ENCODE data around the gene KRTAP10-5. TPM values are rescaled to one million over a fixed set of nuclear protein-coding genes. Genes with fewer than 3 reads are reported as not detected.

The KRTAP10-5 gene
- total RNA-seq, 1 donor from 2014 or later, result not detected

GRCh38 chr21:44626673-44627143, 46.3 kb upstream of the KRTAP10-5 start, which contains the start of gene KRTAP10-9:
TSS of gene KRTAP10-9 (plus strand) at chr21:44627093. CDS start at chr21:44627172, 79 bp downstream.
- DNase-seq (ENCODE audit: low read depth), result no peak
- no peak within 1 kb of the TSS for H2AFZ ChIP-seq (ENCODE audit: low read depth, low read length)
- TF ChIP-seq CTCF (IDR thresholded peaks at IDR 0.05; ENCODE audit: insufficient read depth, low read depth, low read length) (no peak), EZH2 (IDR thresholded peaks at IDR 0.05; ENCODE audit: insufficient read depth, low read length) (no peak)
- no peak within 1 kb of the TSS for H3K4me3 ChIP-seq (ENCODE audit: insufficient read depth, low read depth, low read length)
- Mint-ChIP-seq H3K27me3 (ENCODE audit: low read depth, unreplicated experiment) (peaks cover 4% of the 10 kb centered on the region), H3K4me1 (ENCODE audit: low read depth, unreplicated experiment) (no peaks in the 10 kb centered on the region), H3K27ac (ENCODE audit: unreplicated experiment) (no peak within 1 kb of the TSS), H3K4me3 (ENCODE audit: unreplicated experiment) (no peak within 1 kb of the TSS), H3K36me3 (ENCODE audit: low read depth, unreplicated experiment) (peaks cover 2% of the 10 kb centered on the region), H3K9me3 (ENCODE audit: unreplicated experiment) (peaks cover 38% of the 10 kb centered on the region)
- H3K27ac ChIP-seq (ENCODE audit: low read depth, low read length), result no peak within 1 kb of the TSS
- no peaks in the 10 kb centered on the region for H3K36me3 ChIP-seq (ENCODE audit: insufficient read depth, low read length)
- no peaks in the 10 kb centered on the region for H4K20me1 ChIP-seq (ENCODE audit: insufficient read depth, low read length)
- H3K27me3 ChIP-seq (ENCODE audit: insufficient read depth, low read length), result no peaks in the 10 kb centered on the region
- H3K9ac ChIP-seq (ENCODE audit: low read length), result no peak within 1 kb of the TSS
- H3K9me3 ChIP-seq (ENCODE audit: insufficient read depth, low read depth, low read length), result peaks cover 8% of the 10 kb centered on the region
- H3K79me2 ChIP-seq (ENCODE audit: insufficient read depth, low read length), result no peaks in the 10 kb centered on the region
- FAIRE-seq, result no peak
- no peaks in the 10 kb centered on the region for H3K4me1 ChIP-seq (ENCODE audit: insufficient read depth, low read length)
- no peak within 1 kb of the TSS for H3K4me2 ChIP-seq (ENCODE audit: low read length)

- Histone ChIP-seq H3K36me3 (ENCODE audit: insufficient read depth, low read length) (no peaks in the 10 kb centered on the region), H3K9ac (ENCODE audit: low read length) (no peak overlapping the region), H3K4me1 (ENCODE audit: insufficient read depth, low read length) (no peaks in the 10 kb centered on the region), H3K4me2 (ENCODE audit: low read length) (no peak overlapping the region), H4K20me1 (ENCODE audit: insufficient read depth, low read length) (no peaks in the 10 kb centered on the region), H3K79me2 (ENCODE audit: insufficient read depth, low read length) (no peaks in the 10 kb centered on the region), H3K4me3 (ENCODE audit: insufficient read depth, low read depth, low read length) (no peak overlapping the region), H2AFZ (ENCODE audit: low read depth, low read length) (no peak overlapping the region), H3K27me3 (ENCODE audit: insufficient read depth, low read length) (no peaks in the 10 kb centered on the region), H3K9me3 (ENCODE audit: insufficient read depth, low read depth, low read length) (peaks cover 8% of the 10 kb centered on the region), H3K27ac (ENCODE audit: low read depth, low read length) (no peak overlapping the region)
- TF ChIP-seq CTCF (IDR thresholded peaks at IDR 0.05; ENCODE audit: insufficient read depth, low read depth, low read length), result no peak
- TF ChIP-seq EZH2 (IDR thresholded peaks at IDR 0.05; ENCODE audit: insufficient read depth, low read length), result no peak
- Mint-ChIP-seq H3K9me3 (ENCODE audit: unreplicated experiment) (peaks cover 33% of the 10 kb centered on the region), H3K27ac (ENCODE audit: unreplicated experiment) (no peak overlapping the region), H3K4me1 (ENCODE audit: low read depth, unreplicated experiment) (no peaks in the 10 kb centered on the region), H3K4me3 (ENCODE audit: unreplicated experiment) (no peak overlapping the region), H3K27me3 (ENCODE audit: low read depth, unreplicated experiment) (peaks cover 4% of the 10 kb centered on the region), H3K36me3 (ENCODE audit: low read depth, unreplicated experiment) (peaks cover 2% of the 10 kb centered on the region)
- FAIRE-seq (no peak), DNase-seq (ENCODE audit: low read depth) (no peak)
These were observed 45.9 kb upstream of the KRTAP10-5 start for GRCh38 chr21:44626262-44626661.

GRCh38 chr21:44625756-44626155, 45.4 kb upstream of the KRTAP10-5 start:
- H3K36me3 ChIP-seq (ENCODE audit: insufficient read depth, low read length), result no peaks in the 10 kb centered on the region
- Mint-ChIP-seq H3K9me3 (ENCODE audit: unreplicated experiment) (peaks cover 30% of the 10 kb centered on the region), H3K4me3 (ENCODE audit: unreplicated experiment) (no peak overlapping the region), H3K27me3 (ENCODE audit: low read depth, unreplicated experiment) (peaks cover 4% of the 10 kb centered on the region), H3K36me3 (ENCODE audit: low read depth, unreplicated experiment) (no peaks in the 10 kb centered on the region), H3K4me1 (ENCODE audit: low read depth, unreplicated experiment) (no peaks in the 10 kb centered on the region), H3K27ac (ENCODE audit: unreplicated experiment) (no peak overlapping the region)
- no peaks in the 10 kb centered on the region for H4K20me1 ChIP-seq (ENCODE audit: insufficient read depth, low read length)
- H3K9ac ChIP-seq (ENCODE audit: low read length), result no peak overlapping the region
- peaks cover 8% of the 10 kb centered on the region for H3K9me3 ChIP-seq (ENCODE audit: insufficient read depth, low read depth, low read length)
- TF ChIP-seq EZH2 (IDR thresholded peaks at IDR 0.05; ENCODE audit: insufficient read depth, low read length) (no peak), CTCF (IDR thresholded peaks at IDR 0.05; ENCODE audit: insufficient read depth, low read depth, low read length) (no peak)
- H3K4me2 ChIP-seq (ENCODE audit: low read length), result no peak overlapping the region
- DNase-seq (ENCODE audit: low read depth) (no peak), FAIRE-seq (no peak)
- H2AFZ ChIP-seq (ENCODE audit: low read depth, low read length), result no peak overlapping the region
- no peaks in the 10 kb centered on the region for H3K27me3 ChIP-seq (ENCODE audit: insufficient read depth, low read length)
- no peaks in the 10 kb centered on the region for H3K79me2 ChIP-seq (ENCODE audit: insufficient read depth, low read length)
- H3K4me3 ChIP-seq (ENCODE audit: insufficient read depth, low read depth, low read length), result no peak overlapping the region
- no peak overlapping the region for H3K27ac ChIP-seq (ENCODE audit: low read depth, low read length)
- no peaks in the 10 kb centered on the region for H3K4me1 ChIP-seq (ENCODE audit: insufficient read depth, low read length)
